HCT116 (cell line): ENCODE measurements around the gene KRTAP4-3.
"Not testable (repeated sequence)": the region's sequence is repeated elsewhere in the genome, so short reads cannot be mapped to it uniquely, and the experiment has no call there.

Experiments used
- CTCF ChIP-seq, 3 experiments: fragments of 200-600 bp in 1 of 3; sonication (generic) in 1 of 3; IDR thresholded peaks in 2 of 3; conservative IDR thresholded peaks in 1 of 3; 2 replicates each; pipeline ENCODE4 v1.5.1; 2012 to 2017; ENCODE audit warnings: low read depth in 2 of 3, low read length in 2 of 3, antibody characterized with exemption in 1 of 3, borderline replicate concordance in 1 of 3, control low read depth in 1 of 3, mild to moderate bottlenecking in 1 of 3, mixed read lengths in 1 of 3, mixed run types in 1 of 3, moderate library complexity in 1 of 3; ENCODE audit not compliant: insufficient read depth in 1 of 3
- EZH2 ChIP-seq: fragments of 200-600 bp; sonication (generic); IDR thresholded peaks from 2 replicates; pipeline ENCODE4 v1.6.1; 2017; ENCODE audit warnings: antibody characterized with exemption, mixed run types
- POLR2A ChIP-seq: IDR thresholded peaks from 2 replicates; pipeline ENCODE4 v1.7.0; 2011; ENCODE audit warnings: borderline replicate concordance; ENCODE audit not compliant: insufficient read depth, insufficient read length; ENCODE audit errors: extremely low read depth

DNA sequence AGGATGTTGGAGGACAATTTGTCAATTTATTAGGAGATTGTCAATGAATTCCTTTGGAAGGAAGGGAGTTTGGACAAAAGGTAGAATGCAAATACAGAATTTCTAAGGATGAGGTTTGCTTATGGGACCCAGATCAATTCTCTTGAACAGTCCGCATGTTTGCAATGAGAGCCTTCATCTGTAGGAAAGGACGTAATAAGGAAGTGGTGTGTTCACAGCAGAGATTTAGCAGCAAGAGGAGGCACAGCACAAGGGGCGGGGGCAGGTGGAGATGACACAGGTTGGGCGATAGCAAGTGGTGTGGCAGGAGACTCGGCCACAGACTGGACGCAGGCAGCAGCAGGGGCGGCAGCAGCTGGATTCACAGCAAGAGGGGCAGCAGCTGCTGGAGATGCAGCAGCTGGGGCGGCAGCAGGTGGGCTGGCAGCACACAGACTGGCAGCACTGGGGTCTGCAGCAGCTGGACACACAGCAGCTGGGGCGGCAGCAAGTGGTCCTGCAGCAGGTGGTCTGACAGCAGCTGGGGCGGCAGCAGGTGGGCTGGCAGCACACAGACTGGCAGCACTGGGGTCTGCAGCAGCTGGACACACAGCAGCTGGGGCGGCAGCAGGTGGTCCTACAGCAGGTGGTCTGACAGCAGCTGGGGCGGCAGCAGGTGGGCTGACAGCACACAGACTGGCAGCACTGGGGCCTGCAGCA is 44.6 kb downstream of the KRTAP4-3 start:
- TF ChIP-seq EZH2; CTCF (IDR thresholded peaks at IDR 0.05 in 2 of 3, conservative IDR thresholded peaks at IDR 0.05 in 1 of 3; ENCODE audit: borderline replicate concordance in 1 of 3, insufficient read depth in 1 of 3, low read depth in 2 of 3, low read length in 2 of 3); POLR2A: not testable (repeated sequence)
